Peyer's patch (tissue), 4 donors: Measurements from ENCODE around the gene LYPD4. TPM values are rescaled to one million over a fixed set of nuclear protein-coding genes. Genes with fewer than 3 reads are reported as not detected.

Source experiments
- DNase-seq, 3 donors: peaks; one replicate each; pipeline ENCODE4 v3.0.0-alpha.2; 2017 to 2019
- H3K27ac ChIP-seq, 4 donors: fragments of 200-600 bp; sonication (generic); one replicate each; pipeline ENCODE4 v1.5.1; 2016 to 2019
- H3K27me3 ChIP-seq, 2 donors: fragments of 200-600 bp; sonication (generic); one replicate each; pipeline ENCODE4 v1.5.1; 2019
- H3K36me3 ChIP-seq, 3 donors: fragments of 200-600 bp; sonication (generic); one replicate each; pipeline ENCODE4 v1.5.1; 2016 to 2019
- H3K4me1 ChIP-seq, 4 donors: fragments of 200-600 bp; sonication (generic); one replicate each; pipeline ENCODE4 v1.5.1; 2016 to 2019
- H3K4me3 ChIP-seq, 4 donors: fragments of 200-600 bp; sonication (generic); 1 replicate in 3 of 4; 2 replicates in 1 of 4; pipeline ENCODE4 v1.5.1; 2016 to 2019; ENCODE audit warnings: mild to moderate bottlenecking in 1 of 4
- H3K9me3 ChIP-seq, 4 donors: fragments of 200-600 bp; sonication (generic); one replicate each; pipeline ENCODE4 v1.5.1; 2016 to 2019; ENCODE audit warnings: mild to moderate bottlenecking in 1 of 4
- POLR2A ChIP-seq, 2 donors: fragments of 450-650 bp; IDR thresholded peaks; one replicate each; pipeline ENCODE4 v1.5.1; 2017; ENCODE audit warnings: antibody characterized with exemption in 2 of 2, mild to moderate bottlenecking in 2 of 2, moderate library complexity in 2 of 2
- total RNA-seq, 4 donors: library from RNA; depleted of rRNA; stranded (reverse); fragments of >200 nt; gene quantifications; one replicate each; pipeline ENCODE4 v1.1.0, GENCODE V29; 2016
- TF ChIP-seq, protein P1 (sequence below), 6 experiments: fragments of 450-650 bp in 4 of 6; fragments of 200-600 bp in 2 of 6; sonication (generic) in 1 of 6; IDR thresholded peaks; one replicate each; pipeline ENCODE4 v1.5.1; 2017 to 2019; ENCODE audit warnings: antibody characterized with exemption in 6 of 6, mild to moderate bottlenecking in 3 of 6, moderate library complexity in 1 of 6

Gene LYPD4
- total RNA-seq, 4 donors from 2014 or later = not detected

DNA sequence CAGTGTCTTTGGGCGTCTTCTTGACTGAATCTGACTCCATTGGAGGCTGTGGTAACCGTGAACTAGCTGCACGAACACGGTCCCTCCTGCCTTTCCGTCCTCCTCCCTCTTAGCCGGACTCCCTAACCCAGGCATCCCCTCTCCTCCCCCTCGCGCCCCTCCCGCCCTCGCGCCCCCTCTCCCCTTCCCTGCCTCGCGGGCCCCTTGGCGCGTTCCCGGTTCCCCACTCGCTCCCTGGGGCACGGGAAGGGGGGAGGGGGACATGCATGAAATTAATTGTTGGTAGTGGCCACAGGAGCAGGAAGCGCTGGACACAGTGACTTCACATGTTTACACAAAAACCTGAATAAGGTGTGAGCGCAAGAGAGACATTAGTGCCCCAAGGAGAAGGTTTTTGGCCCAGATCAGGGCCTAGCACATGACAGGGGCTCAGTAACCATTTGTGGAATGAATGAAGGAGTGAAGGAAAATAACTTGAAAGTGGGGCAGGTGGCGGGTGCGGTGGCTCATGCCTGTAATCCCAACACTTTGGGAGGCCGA, 638 bp upstream of the LYPD4 start:
- Histone ChIP-seq H3K4me1 (no peaks in the 10 kb centered on the region), H3K27ac (no peak overlapping the region), H3K9me3 (no peaks in the 10 kb centered on the region), H3K27me3 (no peaks in the 10 kb centered on the region), H3K4me3 (no peak overlapping the region), H3K36me3 (no peaks in the 10 kb centered on the region)
- TF ChIP-seq POLR2A (IDR thresholded peaks at IDR 0.05) = no peak
- TF ChIP-seq, protein P1, sequence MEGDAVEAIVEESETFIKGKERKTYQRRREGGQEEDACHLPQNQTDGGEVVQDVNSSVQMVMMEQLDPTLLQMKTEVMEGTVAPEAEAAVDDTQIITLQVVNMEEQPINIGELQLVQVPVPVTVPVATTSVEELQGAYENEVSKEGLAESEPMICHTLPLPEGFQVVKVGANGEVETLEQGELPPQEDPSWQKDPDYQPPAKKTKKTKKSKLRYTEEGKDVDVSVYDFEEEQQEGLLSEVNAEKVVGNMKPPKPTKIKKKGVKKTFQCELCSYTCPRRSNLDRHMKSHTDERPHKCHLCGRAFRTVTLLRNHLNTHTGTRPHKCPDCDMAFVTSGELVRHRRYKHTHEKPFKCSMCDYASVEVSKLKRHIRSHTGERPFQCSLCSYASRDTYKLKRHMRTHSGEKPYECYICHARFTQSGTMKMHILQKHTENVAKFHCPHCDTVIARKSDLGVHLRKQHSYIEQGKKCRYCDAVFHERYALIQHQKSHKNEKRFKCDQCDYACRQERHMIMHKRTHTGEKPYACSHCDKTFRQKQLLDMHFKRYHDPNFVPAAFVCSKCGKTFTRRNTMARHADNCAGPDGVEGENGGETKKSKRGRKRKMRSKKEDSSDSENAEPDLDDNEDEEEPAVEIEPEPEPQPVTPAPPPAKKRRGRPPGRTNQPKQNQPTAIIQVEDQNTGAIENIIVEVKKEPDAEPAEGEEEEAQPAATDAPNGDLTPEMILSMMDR (IDR thresholded peaks at IDR 0.05) = no peak
- DNase-seq = no peak

DNA sequence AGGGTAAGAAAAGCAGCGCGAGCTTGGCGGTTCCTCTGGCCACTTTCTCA, 343 bp upstream of the LYPD4 start, which contains the start of gene DMRTC2:
Gene DMRTC2, plus strand, starts transcription at position 42 of the 50 bp plus-strand sequence. CDS start 2,387 bp downstream, outside the sequence.
- no peak for DNase-seq
- Histone ChIP-seq H3K36me3 (no peaks in the 10 kb centered on the region), H3K4me1 (no peaks in the 10 kb centered on the region), H3K4me3 (no peak within 1 kb of the TSS), H3K9me3 (no peaks in the 10 kb centered on the region), H3K27me3 (no peaks in the 10 kb centered on the region), H3K27ac (no peak within 1 kb of the TSS)
- TF ChIP-seq, protein P1 (IDR thresholded peaks at IDR 0.05) = no peak
- TF ChIP-seq POLR2A (IDR thresholded peaks at IDR 0.05) = no peak

DNA sequence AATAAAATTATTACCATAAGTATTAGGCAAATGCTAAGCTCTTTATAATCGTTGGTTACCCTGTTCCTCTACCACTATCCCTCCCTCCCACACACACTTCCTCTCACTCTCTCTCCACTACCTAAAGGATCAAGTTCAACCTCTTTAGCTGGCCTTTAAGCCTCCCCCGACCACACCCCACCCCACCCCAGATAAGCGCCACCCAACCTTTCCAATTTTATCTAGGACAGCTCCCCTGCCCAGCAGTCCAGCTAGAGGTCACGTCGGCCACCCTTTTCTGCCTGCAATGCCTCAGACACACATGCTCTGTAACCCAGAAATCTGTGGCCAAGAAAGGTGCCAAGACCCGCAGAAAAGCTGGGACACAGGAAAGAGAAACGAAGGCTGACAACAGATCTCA, 1.1 kb downstream of the LYPD4 start:
- Histone ChIP-seq H3K4me3 (no peak overlapping the region), H3K4me1 (no peaks in the 10 kb centered on the region), H3K27me3 (no peaks in the 10 kb centered on the region), H3K27ac (no peak overlapping the region), H3K36me3 (no peaks in the 10 kb centered on the region), H3K9me3 (no peaks in the 10 kb centered on the region)
- DNase-seq = no peak
- TF ChIP-seq, protein P1 (IDR thresholded peaks at IDR 0.05) = no peak
- TF ChIP-seq POLR2A (IDR thresholded peaks at IDR 0.05) = no peak

DNA sequence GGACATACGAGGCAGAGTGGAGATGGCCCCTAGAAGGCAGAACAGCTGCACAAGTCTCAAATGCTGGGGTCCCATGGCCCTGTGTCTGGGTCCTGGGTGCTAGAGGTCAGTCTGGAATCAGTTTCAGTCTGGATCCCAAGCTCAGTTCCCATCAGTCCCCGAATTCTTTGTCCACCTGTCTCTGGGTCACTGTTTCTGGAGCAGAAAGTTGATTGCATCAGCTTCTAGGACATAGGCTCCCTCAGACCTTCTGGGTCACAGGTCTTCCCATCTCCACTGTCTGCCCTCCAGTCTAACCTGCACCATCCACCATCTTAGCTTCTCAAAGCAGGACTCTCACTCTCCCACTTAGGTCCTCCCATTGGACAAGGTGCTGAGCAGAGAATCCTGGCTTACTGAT, 5.3 kb downstream of the LYPD4 start:
- TF ChIP-seq, protein P1 (IDR thresholded peaks at IDR 0.05) = no peak
- no peak for TF ChIP-seq POLR2A (IDR thresholded peaks at IDR 0.05)
- Histone ChIP-seq H3K36me3 (no peaks in the 10 kb centered on the region), H3K27ac (no peak overlapping the region), H3K4me3 (no peak overlapping the region), H3K4me1 (no peaks in the 10 kb centered on the region), H3K9me3 (no peaks in the 10 kb centered on the region), H3K27me3 (no peaks in the 10 kb centered on the region)
- no peak for DNase-seq

DNA sequence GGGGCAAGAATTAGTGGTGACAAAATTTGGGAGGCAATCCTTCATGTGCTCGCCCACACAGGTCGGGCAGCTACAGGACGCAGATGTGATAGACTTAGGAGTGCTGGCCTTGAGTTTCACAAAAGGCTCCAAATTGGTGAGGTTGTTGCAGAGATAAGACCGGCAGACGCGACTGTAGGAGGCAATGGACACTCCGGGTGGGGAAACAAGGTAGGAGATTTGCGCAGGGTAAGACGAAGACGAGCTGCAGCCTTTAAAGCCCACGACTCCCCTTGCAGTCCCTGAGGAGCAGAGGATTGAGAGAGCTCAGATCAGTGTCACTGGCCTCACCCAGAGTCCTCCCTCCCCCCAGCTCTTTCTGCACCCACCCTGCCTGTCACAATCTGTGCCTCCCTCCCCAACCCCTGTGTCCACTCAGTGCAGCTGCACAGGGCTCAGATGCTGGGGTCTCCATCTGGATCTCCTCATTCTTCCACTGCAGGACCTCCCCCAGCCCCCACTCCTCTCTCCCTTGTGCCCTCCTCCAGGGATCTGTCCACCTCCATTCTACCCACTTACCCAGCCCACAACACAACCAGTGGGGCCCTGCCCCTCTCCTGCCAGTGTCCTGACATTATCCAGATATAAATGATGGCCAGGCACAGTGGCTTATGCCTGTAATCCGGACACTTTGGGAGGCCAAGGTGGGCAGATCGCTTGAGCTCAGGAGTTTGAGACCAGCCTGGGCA, 6.3 kb downstream of the LYPD4 start:
- Histone ChIP-seq H3K9me3 (no peaks in the 10 kb centered on the region), H3K27me3 (no peaks in the 10 kb centered on the region), H3K36me3 (no peaks in the 10 kb centered on the region), H3K4me1 (no peaks in the 10 kb centered on the region), H3K27ac (no peak overlapping the region), H3K4me3 (no peak overlapping the region)
- TF ChIP-seq POLR2A (IDR thresholded peaks at IDR 0.05) = no peak
- TF ChIP-seq, protein P1 (IDR thresholded peaks at IDR 0.05) = no peak
- no peak for DNase-seq
